C4-2B (cell line): ENCODE data around the gene EPN2.
"Not testable (repeated sequence)": the region's sequence is repeated elsewhere in the genome, so short reads cannot be mapped to it uniquely, and the experiment has no call there.

Experiments
- H3K27ac ChIP-seq: fragments of 450-650 bp; 2 replicates; pipeline ENCODE4 v1.5.1; 2017
- CTCF ChIP-seq: fragments of 450-650 bp; conservative IDR thresholded peaks from 2 replicates; pipeline ENCODE4 v1.5.1; 2017; ENCODE audit warnings: mild to moderate bottlenecking
- ZFX ChIP-seq: fragments of 450-650 bp; IDR thresholded peaks from 2 replicates; pipeline ENCODE4 v1.6.1; 2017

The EPN2 gene

DNA sequence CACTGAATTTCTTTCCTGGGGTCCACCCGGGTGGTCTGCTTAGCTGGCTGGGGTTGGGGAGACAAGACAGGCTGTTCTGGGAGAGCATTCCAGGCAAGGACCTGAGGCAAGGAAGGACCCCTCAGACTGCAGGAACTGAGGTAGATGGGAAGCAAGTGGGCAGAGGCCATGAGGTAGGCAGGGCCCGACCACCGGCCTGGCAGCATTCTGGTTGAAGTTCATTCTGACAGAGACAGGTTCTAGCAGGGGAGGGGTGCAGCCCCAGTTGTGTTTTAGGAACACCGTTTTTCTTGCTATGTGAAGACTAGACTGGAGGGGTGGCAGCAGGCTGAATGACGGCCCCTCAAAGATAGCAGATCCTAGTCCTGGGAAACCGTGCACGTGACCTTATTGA, 107.9 kb downstream of the EPN2 start:
- TF ChIP-seq ZFX (no peak), CTCF (no peak)
- H3K27ac ChIP-seq = no peak overlapping the region

DNA sequence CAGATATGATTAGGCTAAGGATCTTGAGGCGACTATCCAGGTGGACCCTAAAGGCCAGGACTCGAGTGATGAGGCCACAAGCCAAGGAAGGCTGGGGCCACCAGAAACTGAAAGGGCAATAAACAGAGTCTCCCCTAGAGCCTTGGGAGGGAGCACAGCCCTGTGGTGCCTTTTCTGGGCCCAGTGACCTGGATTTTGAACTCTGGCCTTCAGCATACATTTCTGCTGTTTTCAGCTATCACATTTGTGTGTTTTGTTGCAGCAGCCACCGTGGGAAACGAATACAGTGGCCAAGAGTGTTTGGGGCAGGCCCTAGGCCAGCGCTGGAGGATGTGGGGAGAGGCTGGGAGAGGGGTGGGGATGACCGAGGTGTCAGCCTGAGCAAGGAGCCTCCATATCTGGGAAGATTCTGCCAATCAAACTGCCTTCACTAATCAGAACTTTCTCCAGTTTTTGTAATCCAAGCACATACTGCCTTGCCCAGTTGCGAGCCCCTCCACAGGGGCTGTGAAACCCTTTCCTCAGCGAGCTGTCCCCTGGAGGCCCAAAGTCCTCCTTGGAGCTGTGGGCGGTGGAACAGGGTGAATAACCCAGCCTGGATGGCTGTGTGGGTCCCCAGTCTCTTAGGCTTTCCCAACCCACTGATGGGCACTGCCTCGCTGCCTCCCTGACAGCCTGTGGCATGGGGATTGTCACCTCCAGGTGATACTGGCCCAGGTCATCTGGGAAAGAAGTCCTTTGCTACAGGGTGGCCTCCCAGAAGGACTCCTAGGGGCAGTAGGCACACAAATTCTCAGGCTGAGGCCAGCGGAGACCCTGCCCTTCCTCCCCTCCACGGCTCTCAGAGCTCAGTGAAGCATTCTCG, 108.6 kb downstream of the EPN2 start:
- no peak for TF ChIP-seq ZFX
- no peak for TF ChIP-seq CTCF
- no peak overlapping the region for H3K27ac ChIP-seq

DNA sequence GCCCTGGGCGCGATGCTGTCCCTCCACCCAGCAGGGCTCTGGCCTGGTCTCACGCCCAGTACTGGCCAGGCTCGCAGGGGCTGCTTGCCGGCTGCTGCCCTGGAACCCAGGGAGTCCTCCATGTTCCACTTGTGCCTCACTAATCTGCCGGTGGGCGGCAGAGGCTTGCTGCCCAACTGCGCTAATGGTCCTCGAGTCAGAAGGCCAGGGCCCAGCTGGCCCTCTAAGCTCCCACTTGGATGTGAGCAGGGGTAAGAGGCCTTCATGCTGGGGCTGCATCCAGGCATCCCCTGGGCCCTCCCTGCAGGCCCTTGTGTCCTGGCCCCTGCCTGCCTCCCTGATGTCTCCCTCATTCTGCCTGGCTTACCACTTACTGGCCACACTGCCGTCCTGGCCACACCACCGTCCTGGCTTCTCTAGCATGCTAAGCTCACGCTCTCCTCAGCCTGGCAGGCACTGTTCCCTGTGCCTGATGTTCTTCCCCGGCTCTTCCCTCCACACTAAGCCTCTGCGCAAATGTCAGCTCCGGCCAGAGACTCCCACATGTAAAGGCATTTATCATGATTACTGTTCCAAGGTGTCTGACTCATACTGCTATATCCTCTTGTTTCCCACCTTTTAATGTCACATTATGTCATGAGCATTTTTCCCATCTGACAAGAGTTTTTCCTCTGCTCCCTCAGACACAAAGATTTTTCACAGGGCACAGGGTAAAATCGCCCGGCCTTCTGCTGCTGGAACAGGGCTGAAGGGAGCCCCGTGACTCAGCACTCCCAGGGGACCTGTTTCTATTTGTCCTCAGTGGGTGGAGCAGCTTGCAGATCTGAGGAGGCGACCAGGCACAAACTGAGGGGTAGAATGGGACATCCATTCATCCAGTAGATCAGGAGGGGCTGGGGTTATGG, 109.4 kb downstream of the EPN2 start:
- H3K27ac ChIP-seq = peak overlapping the region; percentile 16
- TF ChIP-seq CTCF (no peak), ZFX (no peak)

- 0 out of 2 replicates have a peak overlapping the region, but pooled peaks have one; percentile 16 for H3K27ac ChIP-seq
Observed at GRCh38 chr17:19347323-19348080, 110.3 kb downstream of the EPN2 start.

GRCh38 chr17:19348081-19348650, 111.0 kb downstream of the EPN2 start:
- TF ChIP-seq ZFX = no peak
- TF ChIP-seq CTCF = no peak
- no peak overlapping the region for H3K27ac ChIP-seq

More at GRCh38 chr17:19347323-19348080, 110.3 kb downstream of the EPN2 start:
- TF ChIP-seq ZFX (no peak), CTCF (no peak)

GRCh38 chr17:19348806-19349205, 111.6 kb downstream of the EPN2 start:
- no peak overlapping the region for H3K27ac ChIP-seq
- TF ChIP-seq CTCF (no peak), ZFX (no peak)

DNA sequence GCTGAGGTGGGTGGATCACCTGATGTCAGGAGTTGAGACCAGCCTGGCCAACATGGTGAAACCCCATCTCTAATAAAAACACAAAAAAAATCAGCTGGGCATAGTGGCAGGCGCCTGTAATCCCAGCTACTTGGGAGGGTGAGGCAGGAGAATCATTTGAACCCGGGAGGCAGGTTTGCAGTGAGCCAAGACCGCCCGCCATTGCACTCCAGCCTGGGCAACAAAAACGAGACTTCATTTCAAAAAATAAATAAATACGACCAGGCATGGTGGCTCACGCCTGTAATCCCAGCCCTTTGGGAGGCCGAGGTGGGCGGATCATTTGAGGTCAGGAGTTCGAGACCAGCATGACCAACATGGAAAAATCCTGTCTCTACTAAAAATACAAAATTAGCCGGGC, 116.2 kb downstream of the EPN2 start:
- H3K27ac ChIP-seq = not testable (repeated sequence)
